GM18505 (cell line): Measurements from ENCODE around the gene NRIP1.
"Not testable (repeated sequence)": the region's sequence is repeated elsewhere in the genome, so short reads cannot be mapped to it uniquely, and the experiment has no call there.

Experiments
- ATAC-seq: cut with Tn5 transposase; IDR thresholded peaks from one replicate; pipeline ENCODE4 v1.9.1; 2021; ENCODE audit not compliant: unreplicated experiment
- POLR2A ChIP-seq: IDR thresholded peaks from 4 replicates; pipeline ENCODE4 v1.6.1; 2011; ENCODE audit warnings: borderline replicate concordance; ENCODE audit not compliant: insufficient read depth, insufficient read length; ENCODE audit errors: extremely low read depth

The NRIP1 gene

GRCh38 chr21:15045017-15045416 is 19.8 kb downstream of the NRIP1 start:
- ATAC-seq = no peak
- TF ChIP-seq POLR2A = no peak

DNA sequence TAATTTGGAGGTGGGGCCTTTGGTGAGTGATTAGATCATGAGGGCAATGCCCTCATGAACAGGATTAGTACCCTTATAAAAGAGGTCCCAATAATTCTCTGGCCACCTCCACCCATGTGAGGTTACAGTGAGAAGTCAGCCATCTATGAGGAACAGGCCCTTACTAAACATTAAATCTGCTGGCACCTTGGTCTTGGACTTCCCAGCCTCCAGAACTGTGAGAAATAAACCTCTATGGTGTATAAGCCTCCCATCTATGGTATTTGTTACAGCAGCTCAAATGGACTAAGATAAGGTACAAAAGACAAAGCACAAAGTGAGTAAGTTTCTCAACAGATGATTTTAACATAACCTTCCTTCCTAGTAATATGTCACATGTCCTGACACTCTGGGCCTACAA is 22.3 kb downstream of the NRIP1 start:
- no peak for TF ChIP-seq POLR2A

DNA sequence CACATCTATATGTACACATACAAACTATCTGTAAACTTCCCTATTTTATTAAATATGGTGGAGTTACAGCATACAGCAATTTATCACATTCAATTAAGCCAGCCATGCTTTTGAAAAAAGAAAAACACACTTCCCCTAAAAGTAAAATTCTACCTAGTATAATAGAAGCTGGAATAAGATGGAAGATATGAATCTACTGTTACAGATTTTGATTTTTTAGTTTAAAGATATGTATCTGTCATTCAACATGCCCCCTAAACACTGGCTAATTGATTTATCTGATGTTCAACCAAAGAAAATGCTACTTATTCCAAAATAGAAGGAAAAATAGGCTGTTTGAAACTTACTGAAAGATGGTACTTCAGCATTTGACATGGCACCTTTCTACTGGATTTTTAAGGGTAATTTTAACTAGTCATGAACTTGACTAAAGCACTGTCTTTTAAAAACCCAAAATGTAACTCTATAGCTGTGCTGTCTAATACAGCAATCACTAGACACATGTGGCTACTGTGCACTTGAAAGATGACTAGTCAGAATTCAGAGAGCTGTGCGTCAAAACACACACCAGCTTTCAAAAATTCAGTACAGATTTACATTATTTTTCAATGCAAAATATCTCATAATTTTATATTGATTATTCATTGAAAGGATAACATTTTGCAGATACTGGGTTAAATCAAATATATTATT is 25.0 kb downstream of the NRIP1 start:
- TF ChIP-seq POLR2A = no peak
- no peak for ATAC-seq

More for the DNA sequence above, 22.3 kb downstream of the NRIP1 start:
- no peak for ATAC-seq

DNA sequence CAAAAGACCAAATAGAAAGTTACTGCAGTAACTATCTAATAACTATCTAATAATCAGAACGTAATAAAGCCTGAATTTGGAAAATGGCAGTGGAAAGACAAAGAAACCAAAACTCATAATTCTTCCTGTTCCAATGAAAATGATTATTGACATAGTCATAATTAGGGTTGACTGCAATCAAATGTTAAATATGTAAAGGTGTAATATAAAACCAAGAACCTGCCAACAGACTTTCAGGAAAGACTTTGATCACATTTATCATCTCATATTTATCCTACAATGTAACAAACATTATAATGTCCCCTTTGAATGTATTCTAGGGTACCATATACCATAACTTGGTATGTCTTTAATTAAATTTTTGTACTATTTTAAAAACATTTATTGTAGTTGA is 26.9 kb downstream of the NRIP1 start:
- no peak for TF ChIP-seq POLR2A
- ATAC-seq = no peak

GRCh38 chr21:15037095-15037899 is 27.5 kb downstream of the NRIP1 start:
- ATAC-seq = no peak
- TF ChIP-seq POLR2A = no peak

DNA sequence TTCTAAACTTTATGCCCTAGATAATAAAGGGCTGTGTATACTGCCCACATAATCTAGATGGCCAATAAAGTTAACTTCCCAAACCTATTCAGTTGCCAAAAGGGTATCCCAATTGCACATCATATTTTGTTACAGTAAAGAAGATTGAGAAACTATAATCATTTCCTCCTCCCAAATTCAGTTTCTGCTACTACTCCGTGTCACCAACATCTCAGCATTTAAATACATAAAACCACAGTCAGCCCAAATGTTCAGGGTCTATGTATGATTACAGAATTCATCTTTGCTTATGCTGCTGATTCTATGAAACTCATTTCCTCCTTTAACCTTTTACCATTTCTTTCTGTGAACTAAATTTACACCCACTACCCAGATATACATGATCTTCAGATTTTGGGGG is 28.6 kb downstream of the NRIP1 start:
- no peak for TF ChIP-seq POLR2A
- no peak for ATAC-seq

DNA sequence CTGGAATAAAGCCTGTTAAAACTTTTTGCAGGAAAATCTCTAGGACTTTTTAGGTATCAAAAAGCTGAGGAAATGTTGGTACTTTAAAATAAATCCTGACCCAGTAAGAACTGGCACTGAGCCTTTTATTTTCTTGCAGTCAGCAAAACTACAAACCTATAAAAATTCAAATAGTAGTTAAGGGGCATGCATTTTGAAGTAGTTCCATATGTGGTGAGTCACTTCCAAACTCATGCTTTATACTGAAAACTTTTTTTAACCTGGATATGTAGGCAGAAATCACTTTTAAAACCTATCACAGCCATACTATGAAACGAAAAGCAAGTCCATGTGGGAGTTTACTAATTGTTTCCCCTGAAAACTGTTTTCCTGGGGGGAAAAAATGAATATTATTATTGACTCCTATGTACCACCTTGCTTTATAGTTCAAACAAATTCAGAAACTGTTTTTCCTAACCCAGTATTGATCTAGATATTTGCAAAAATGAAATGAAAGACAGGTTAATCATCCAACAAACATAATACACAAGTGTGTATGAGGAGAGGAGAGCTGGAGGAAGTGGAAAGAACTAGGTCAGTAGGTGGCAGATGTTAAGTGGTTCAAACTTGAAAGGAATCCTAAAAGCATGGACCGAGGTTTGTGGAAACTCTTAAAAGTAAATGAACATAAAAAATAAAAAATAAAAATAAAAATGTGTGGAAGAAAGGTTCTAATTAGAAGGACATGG is 30.5 kb downstream of the NRIP1 start:
- no peak for ATAC-seq

DNA sequence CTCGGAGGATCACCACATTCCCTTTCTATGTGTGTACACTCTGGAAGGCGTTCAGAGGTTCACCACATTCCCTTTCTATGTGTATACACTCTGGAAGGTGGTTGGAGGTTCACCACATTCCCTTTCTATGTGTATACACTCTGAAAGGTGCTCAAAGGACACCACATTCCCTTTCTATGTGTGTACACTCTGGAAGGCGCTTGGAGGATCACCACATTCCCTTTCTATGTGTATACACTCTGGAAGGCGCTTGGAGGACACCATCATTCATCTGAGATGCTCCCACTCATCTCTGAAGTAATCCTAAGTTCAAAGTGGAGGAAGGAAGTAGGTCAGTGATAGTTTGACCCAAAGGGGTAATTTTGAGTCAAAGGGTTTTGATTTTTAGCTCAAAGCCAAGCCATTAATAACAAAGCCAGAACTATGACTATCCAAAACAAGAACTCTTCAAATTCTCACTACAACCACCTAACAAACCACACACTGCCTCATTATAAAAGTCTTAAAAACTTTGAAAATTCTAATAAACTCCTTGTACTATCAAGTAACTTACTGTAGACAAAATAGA is 32.9 kb downstream of the NRIP1 start:
- TF ChIP-seq POLR2A = no peak
- no peak for ATAC-seq

More for the DNA sequence above, 30.5 kb downstream of the NRIP1 start:
- no peak for TF ChIP-seq POLR2A

DNA sequence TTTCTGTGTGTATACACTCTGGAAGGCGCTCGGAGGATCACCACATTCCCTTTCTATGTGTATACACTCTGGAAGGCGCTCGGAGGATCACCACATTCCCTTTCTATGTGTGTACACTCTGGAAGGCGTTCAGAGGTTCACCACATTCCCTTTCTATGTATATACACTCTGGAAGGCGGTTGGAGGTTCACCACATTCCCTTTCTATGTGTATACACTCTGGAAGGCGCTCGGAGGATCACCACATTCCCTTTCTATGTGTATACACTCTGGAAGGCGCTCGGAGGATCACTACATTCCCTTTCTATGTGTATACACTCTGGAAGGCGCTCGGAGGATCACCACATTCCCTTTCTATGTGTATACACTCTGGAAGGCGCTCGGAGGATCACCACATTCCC is 33.4 kb downstream of the NRIP1 start:
- not testable (repeated sequence) for ATAC-seq

DNA sequence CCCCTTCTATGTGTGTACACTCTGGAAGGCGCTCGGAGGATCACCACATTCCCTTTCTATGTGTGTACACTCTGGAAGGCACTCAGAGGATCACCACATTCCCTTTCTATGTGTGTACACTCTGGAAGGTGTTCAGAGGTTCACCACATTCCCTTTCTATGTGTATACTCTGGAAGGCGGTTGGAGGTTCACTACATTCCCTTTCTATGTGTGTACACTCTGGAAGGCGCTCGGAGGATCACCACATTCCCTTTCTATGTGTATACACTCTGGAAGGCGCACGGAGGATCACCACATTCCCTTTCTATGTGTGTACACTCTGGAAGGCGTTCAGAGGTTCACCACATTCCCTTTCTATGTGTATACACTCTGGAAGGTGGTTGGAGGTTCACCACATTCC is 33.9 kb downstream of the NRIP1 start:
- ATAC-seq = not testable (repeated sequence)

DNA sequence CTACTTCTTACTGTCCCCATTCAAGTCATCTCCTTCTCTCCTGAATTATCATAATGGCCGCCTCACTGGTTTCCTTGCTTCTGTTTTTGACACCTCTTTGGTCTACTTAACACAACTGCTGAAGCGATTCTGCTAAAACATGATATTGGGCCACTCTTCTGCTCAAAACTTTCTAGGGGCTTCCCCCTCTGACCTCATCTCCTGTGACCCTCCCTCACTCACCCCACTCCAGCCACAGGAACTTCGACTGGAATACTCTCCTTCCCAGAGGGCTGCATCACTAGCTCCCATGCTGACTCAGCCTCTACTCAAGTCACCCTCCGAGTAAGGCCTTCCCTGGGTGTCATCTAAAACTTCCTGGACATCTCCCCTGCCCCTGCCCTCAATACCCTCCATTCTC is 35.7 kb downstream of the NRIP1 start:
- peak; percentile 63 for ATAC-seq
- no peak for TF ChIP-seq POLR2A

- ATAC-seq = no peak
- no peak for TF ChIP-seq POLR2A
Measured at GRCh38 chr21:15028186-15028585, 36.6 kb downstream of the NRIP1 start.

DNA sequence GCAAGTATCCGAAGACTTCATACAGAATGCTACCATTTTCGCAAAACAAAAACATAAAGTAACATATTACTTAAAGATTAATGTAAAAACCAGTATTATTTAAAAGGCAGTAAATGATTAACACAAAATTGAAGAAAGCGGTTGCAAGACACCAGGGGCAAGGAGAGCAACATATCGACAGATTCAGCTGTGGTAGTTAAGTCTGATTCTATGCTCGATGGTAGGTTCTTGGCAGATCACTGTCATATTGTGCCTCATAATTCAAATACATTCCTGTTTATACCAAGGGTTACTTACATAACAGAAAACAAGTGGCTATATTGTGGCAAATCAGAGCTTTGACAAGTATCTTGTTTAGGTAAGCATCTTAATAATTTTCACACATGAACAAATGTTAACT is 37.7 kb downstream of the NRIP1 start:
- ATAC-seq = no peak
- no peak for TF ChIP-seq POLR2A
